Bronchial epithelial cell (primary cell): ENCODE data around the gene PADI1. TPM values are rescaled to one million over a fixed set of nuclear protein-coding genes. Genes with fewer than 3 reads are reported as not detected.
A peak's percentile ranks its signal among the peaks of the same experiment; 100 is the strongest.

ENCODE experiments used
- DNase-seq: peaks from one replicate; pipeline ENCODE4 v3.0.0-alpha.2; 2010; ENCODE audit warnings: low read depth
- FAIRE-seq: peaks from 2 replicates; lab custom pipeline; 2011; peaks lifted over from hg19 to GRCh38; lab: Jason Lieb, UNC
- H3K27me3 ChIP-seq: 2 replicates; pipeline ENCODE4 v1.5.1; 2011; ENCODE audit warnings: low read length; ENCODE audit not compliant: control insufficient read depth, insufficient read depth
- H3K36me3 ChIP-seq: 2 replicates; pipeline ENCODE4 v1.5.1; 2011; ENCODE audit warnings: low read length; ENCODE audit not compliant: control insufficient read depth, insufficient read depth
- H3K4me3 ChIP-seq: 2 replicates; pipeline ENCODE4 v1.5.1; 2011; ENCODE audit warnings: mild to moderate bottlenecking, low read depth, low read length, control low read depth
- total RNA-seq: library from RNA; depleted of rRNA; stranded (reverse); fragments of >200 nt; gene quantifications from 2 replicates; pipeline ENCODE4 v1.2.1, GENCODE V29; 2014
- TF ChIP-seq, protein P1 (sequence below): IDR thresholded peaks from 2 replicates; pipeline ENCODE4 v1.5.1; 2011; ENCODE audit warnings: mild to moderate bottlenecking, moderate library complexity, low read length, control low read depth, inconsistent platforms; ENCODE audit not compliant: insufficient read depth, severe bottlenecking

The PADI1 gene
- total RNA-seq, 1 donor from 2014 or later = 11.8 TPM

DNA sequence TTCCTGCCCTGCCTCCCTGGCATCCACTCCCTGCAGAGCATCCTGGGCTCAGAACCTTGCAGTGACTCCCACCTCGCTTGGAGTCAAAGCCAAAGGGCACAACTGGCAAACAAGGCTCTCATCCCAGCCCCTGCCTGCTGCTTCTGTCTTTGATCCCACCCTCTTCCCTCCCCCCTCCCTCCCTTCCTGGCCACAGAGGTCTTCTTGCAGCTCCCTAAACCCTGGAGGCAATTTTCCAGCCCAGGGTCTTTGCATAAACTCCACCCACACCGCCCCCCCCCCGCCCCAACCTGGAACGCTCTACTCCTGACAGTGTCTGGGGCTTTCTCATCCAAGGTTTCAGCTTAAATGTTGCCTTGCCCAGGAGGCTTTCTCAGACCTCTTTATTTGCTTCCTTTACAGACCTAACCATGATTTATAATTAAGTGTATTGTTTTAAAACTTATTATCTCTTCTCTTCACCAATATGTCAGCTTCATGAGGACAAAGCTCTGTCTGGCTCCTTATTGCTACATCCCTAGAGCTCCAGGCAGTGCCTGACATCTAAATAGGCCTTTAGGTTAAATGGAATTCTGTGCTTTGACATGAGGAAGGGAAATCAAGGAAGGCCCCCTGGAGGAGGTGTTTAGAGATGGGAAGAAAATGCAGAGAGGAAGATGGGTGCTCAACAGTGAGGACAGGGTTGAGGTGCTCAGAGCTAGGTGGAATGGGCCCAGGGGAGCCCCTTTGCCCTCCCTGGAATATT lies 37.7 kb upstream of the PADI1 start:
- Histone ChIP-seq H3K36me3 (no peaks in the 10 kb centered on the region), H3K4me3 (no peak overlapping the region), H3K27me3 (no peaks in the 10 kb centered on the region)
- FAIRE-seq (no peak), DNase-seq (no peak)
- TF ChIP-seq, protein P1, sequence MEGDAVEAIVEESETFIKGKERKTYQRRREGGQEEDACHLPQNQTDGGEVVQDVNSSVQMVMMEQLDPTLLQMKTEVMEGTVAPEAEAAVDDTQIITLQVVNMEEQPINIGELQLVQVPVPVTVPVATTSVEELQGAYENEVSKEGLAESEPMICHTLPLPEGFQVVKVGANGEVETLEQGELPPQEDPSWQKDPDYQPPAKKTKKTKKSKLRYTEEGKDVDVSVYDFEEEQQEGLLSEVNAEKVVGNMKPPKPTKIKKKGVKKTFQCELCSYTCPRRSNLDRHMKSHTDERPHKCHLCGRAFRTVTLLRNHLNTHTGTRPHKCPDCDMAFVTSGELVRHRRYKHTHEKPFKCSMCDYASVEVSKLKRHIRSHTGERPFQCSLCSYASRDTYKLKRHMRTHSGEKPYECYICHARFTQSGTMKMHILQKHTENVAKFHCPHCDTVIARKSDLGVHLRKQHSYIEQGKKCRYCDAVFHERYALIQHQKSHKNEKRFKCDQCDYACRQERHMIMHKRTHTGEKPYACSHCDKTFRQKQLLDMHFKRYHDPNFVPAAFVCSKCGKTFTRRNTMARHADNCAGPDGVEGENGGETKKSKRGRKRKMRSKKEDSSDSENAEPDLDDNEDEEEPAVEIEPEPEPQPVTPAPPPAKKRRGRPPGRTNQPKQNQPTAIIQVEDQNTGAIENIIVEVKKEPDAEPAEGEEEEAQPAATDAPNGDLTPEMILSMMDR = no peak

DNA sequence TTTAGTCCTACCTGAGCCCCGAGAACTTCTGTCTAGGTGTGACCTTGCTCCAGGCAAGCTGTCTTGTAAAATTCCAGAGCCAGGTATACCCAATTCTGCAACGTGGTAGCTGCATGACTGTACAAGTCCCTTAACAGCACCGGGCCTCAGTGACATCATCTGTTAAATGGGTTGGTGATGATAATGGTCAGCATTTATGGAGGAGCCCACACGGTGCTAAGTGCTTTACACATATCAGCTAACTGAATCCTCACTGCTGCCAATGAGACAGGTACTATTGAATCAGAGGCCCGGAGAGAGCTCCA lies 37.2 kb upstream of the PADI1 start:
- FAIRE-seq = peak; percentile 92
- no peaks in the 10 kb centered on the region for H3K27me3 ChIP-seq
- H3K36me3 ChIP-seq = no peaks in the 10 kb centered on the region
- H3K4me3 ChIP-seq = no peak overlapping the region
- TF ChIP-seq, protein P1 = no peak
- no peak for DNase-seq

GRCh38 chr1:17168091-17168876 lies 36.6 kb upstream of the PADI1 start:
- TF ChIP-seq, protein P1 = no peak
- H3K36me3 ChIP-seq = no peaks in the 10 kb centered on the region
- H3K4me3 ChIP-seq = no peak overlapping the region
- DNase-seq (peak; percentile 79), FAIRE-seq (no peak)
- H3K27me3 ChIP-seq = no peaks in the 10 kb centered on the region

DNA sequence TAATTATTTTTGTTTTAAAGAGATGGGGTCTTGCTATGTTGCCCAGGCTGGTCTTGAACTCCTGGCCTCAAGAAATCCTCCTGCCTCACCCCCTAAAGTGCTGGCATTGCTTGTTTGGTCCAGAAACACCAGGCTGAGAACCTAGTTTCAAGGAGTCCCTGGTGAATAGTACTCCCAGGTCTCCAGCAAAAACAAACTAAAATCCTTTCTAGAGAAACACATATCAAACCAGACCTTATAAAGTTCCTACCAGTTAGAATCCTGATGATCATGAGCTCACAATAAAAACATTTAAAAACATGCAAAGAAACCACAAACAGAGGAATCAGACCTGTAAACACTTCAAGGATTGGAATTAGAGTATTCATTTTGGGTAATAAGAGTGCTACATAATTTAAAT lies 34.4 kb upstream of the PADI1 start:
- FAIRE-seq (no peak), DNase-seq (no peak)
- no peaks in the 10 kb centered on the region for H3K36me3 ChIP-seq
- H3K27me3 ChIP-seq = no peaks in the 10 kb centered on the region
- TF ChIP-seq, protein P1 = no peak
- H3K4me3 ChIP-seq = no peak overlapping the region

DNA sequence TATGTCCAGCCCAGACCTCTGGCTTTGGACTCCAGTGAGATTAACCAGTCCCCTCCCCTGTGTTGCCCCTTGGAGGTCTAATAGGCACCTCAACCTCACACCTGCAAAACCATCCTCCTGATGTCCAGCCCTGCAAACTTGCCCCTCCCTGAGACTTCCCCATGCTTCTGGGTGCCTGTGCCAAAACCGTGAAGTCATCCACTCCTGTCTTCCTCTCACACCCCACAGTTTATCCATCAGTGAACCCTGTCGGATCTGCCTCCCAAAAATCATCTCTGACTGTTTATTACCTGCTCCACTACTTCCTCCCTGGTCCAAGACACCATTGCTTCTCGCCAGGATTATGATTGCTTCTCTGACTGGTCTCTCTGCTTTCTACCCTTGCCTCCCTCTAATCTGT lies 31.7 kb upstream of the PADI1 start:
- DNase-seq = no peak
- H3K36me3 ChIP-seq = no peaks in the 10 kb centered on the region
- H3K27me3 ChIP-seq = no peaks in the 10 kb centered on the region
- H3K4me3 ChIP-seq = no peak overlapping the region
- TF ChIP-seq, protein P1 = no peak
- no peak for FAIRE-seq
